HG03097 (cell line): ENCODE results near the gene C19orf53.
"Not testable (repeated sequence)": the region's sequence is repeated elsewhere in the genome, so short reads cannot be mapped to it uniquely, and the experiment has no call there.

Experiments
- ATAC-seq: cut with Tn5 transposase; IDR thresholded peaks from one replicate; pipeline ENCODE4 v1.9.1; 2021; ENCODE audit not compliant: unreplicated experiment, low FRiP score

The C19orf53 gene

GRCh38 chr19:13774217-13775191 lies at the start of gene C19orf53:
C19orf53 (plus strand) TSS chr19:13774456; CDS start chr19:13774478, 22 bp downstream.
- peak; percentile 81 for ATAC-seq

GRCh38 chr19:13726323-13726722 lies 47.9 kb upstream of the C19orf53 start:
- no peak for ATAC-seq

GRCh38 chr19:13727798-13728197 lies 46.5 kb upstream of the C19orf53 start:
- ATAC-seq, result no peak

GRCh38 chr19:13729859-13730258 lies 44.4 kb upstream of the C19orf53 start:
- ATAC-seq, result no peak

GRCh38 chr19:13731147-13731964 lies 42.9 kb upstream of the C19orf53 start:
- peak; percentile 94 for ATAC-seq

- no peak for ATAC-seq
Observed at GRCh38 chr19:13732337-13732736, 41.9 kb upstream of the C19orf53 start.

GRCh38 chr19:13734751-13735150 lies 39.5 kb upstream of the C19orf53 start:
- ATAC-seq, result no peak

GRCh38 chr19:13738073-13738472 lies 36.2 kb upstream of the C19orf53 start:
- ATAC-seq, result no peak

GRCh38 chr19:13741893-13742292 lies 32.4 kb upstream of the C19orf53 start:
- no peak for ATAC-seq

GRCh38 chr19:13742756-13743155 lies 31.5 kb upstream of the C19orf53 start:
- ATAC-seq, result no peak

- ATAC-seq, result no peak
Observed at GRCh38 chr19:13744174-13744573, 30.1 kb upstream of the C19orf53 start.

GRCh38 chr19:13747098-13747453 lies 27.2 kb upstream of the C19orf53 start:
- ATAC-seq, result no peak

- no peak for ATAC-seq
Observed at GRCh38 chr19:13748169-13748828, 26.0 kb upstream of the C19orf53 start.

GRCh38 chr19:13751436-13751835 lies 22.8 kb upstream of the C19orf53 start:
- no peak for ATAC-seq

GRCh38 chr19:13753622-13754021 lies 20.6 kb upstream of the C19orf53 start:
- ATAC-seq, result not testable (repeated sequence)

GRCh38 chr19:13756210-13756609 lies 18.0 kb upstream of the C19orf53 start:
- ATAC-seq, result no peak

GRCh38 chr19:13757805-13758772 lies 16.2 kb upstream of the C19orf53 start:
- no peak for ATAC-seq

- ATAC-seq, result no peak
Observed at GRCh38 chr19:13758795-13759194, 15.5 kb upstream of the C19orf53 start.

GRCh38 chr19:13761423-13761822 lies 12.8 kb upstream of the C19orf53 start:
- no peak for ATAC-seq
